HEK293T (cell line): ENCODE results near the gene C9orf85.

Experiments
- CTCF ChIA-PET: fragments of 350-600 bp; formaldehyde crosslinking; extraction: SDS; loops from one replicate; lab custom pipeline; 2021; ENCODE audit warnings: antibody characterized with exemption, inconsistent platforms; lab: Yijun Ruan, JAX
- POLR2A ChIA-PET: fragments of 350-600 bp; formaldehyde crosslinking; extraction: SDS; loops from one replicate; lab custom pipeline; 2020; ENCODE audit warnings: antibody characterized with exemption, inconsistent platforms; lab: Yijun Ruan, JAX
- DNase-seq: peaks from one replicate; pipeline ENCODE4 v3.0.0; 2012; ENCODE audit warnings: mixed read lengths; ENCODE audit errors: extremely low spot score
- ARNT ChIP-seq: fragments of 450-650 bp; IDR thresholded peaks from 2 replicates; pipeline ENCODE4 v1.6.1; 2017; ENCODE audit warnings: mild to moderate bottlenecking
- BHLHE40 ChIP-seq: fragments of 450-650 bp; IDR thresholded peaks from 2 replicates; pipeline ENCODE4 v1.6.1; 2016; ENCODE audit warnings: mild to moderate bottlenecking, moderate library complexity, borderline replicate concordance
- CTBP1 ChIP-seq: fragments of 450-650 bp; IDR thresholded peaks from 2 replicates; pipeline ENCODE4 v1.6.1; 2016; ENCODE audit warnings: borderline replicate concordance
- ELF4 ChIP-seq: fragments of 450-650 bp; IDR thresholded peaks from 2 replicates; pipeline ENCODE4 v1.6.1; 2017; ENCODE audit warnings: antibody characterized with exemption
- FOXA1 ChIP-seq: fragments of 450-650 bp; IDR thresholded peaks from 2 replicates; pipeline ENCODE4 v1.6.1; 2016; ENCODE audit warnings: mild to moderate bottlenecking
- FOXK2 ChIP-seq: fragments of 450-650 bp; IDR thresholded peaks from 2 replicates; pipeline ENCODE4 v1.6.1; 2016; ENCODE audit warnings: mild to moderate bottlenecking
- FOXM1 ChIP-seq: fragments of 450-650 bp; IDR thresholded peaks from 2 replicates; pipeline ENCODE4 v1.6.1; 2017; ENCODE audit warnings: mild to moderate bottlenecking, borderline replicate concordance
- HDGF ChIP-seq: fragments of 450-650 bp; IDR thresholded peaks from 2 replicates; pipeline ENCODE4 v1.6.1; 2017; ENCODE audit warnings: antibody characterized with exemption, borderline replicate concordance
- L3MBTL2 ChIP-seq: fragments of 450-650 bp; conservative IDR thresholded peaks from 2 replicates; pipeline ENCODE4 v1.6.1; 2016; ENCODE audit warnings: mild to moderate bottlenecking
- LEF1 ChIP-seq: fragments of 450-650 bp; IDR thresholded peaks from 2 replicates; pipeline ENCODE4 v1.6.1; 2017; ENCODE audit warnings: mild to moderate bottlenecking, borderline replicate concordance
- NFRKB ChIP-seq: fragments of 450-650 bp; IDR thresholded peaks from 2 replicates; pipeline ENCODE4 v1.6.1; 2016; ENCODE audit warnings: mild to moderate bottlenecking, moderate library complexity
- SP1 ChIP-seq: fragments of 450-650 bp; IDR thresholded peaks from 2 replicates; pipeline ENCODE4 v1.6.1; 2017
- SUZ12 ChIP-seq: fragments of 450-650 bp; IDR thresholded peaks from 2 replicates; pipeline ENCODE4 v1.6.1; 2016; ENCODE audit warnings: mild to moderate bottlenecking
- TARDBP ChIP-seq: fragments of 450-650 bp; IDR thresholded peaks from 2 replicates; pipeline ENCODE4 v1.6.1; 2016
- ZNF384 ChIP-seq: fragments of 450-650 bp; IDR thresholded peaks from 2 replicates; pipeline ENCODE4 v1.6.1; 2016
- TF ChIP-seq, protein P1 (sequence below): fragments of 450-650 bp; IDR thresholded peaks from 2 replicates; pipeline ENCODE4 v1.6.1; 2016

The C9orf85 gene

DNA sequence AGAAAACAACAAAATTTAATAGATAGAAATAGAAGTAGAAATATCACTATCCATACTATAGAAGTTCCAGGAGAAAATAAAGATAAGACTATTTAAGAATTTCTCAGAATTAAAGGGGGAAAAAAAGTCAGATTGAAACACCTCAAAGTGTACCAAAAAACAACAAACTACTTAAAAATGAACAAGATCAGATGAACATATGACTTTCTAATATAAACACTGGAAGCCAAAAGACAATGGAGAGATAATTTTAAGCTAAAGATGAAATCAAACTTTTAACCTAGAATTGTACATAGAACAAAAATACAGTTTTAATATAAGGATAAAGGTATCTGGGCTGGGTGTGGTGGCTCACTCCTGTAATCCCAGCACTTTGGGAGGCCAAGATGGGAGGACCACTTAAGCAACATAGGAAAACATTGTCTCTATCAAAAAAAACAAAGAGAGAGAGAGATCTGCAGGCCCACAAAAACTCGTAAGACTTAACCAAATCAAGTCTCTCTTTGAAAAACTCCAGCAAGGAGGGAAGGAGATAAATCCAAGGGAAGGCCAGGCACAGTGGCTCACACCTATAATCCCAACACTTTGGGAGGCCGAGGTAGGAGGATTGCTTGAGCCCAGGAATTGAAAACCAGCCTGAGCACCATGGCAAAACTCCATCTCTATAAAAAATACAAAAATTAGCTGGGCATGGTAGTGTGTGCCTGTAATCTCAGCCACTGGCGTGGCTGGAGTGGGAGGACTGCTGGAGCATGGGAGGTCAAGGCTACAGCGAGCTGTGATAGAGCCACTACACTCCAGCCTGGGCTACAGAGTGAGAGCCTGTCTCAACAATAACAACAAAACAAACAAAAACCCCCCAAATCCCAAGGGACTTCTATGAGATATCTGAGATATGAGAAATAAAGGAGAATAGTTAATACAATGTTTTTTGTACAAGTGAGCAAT lies 32.8 kb upstream of the C9orf85 start:
- no peak for DNase-seq
- CTCF ChIA-PET: no interaction called here
- POLR2A ChIA-PET: no interaction called here
- TF ChIP-seq ZNF384: no peak
- TF ChIP-seq FOXK2: no peak
- TF ChIP-seq NFRKB: no peak
- TF ChIP-seq LEF1: no peak
- no peak for TF ChIP-seq HDGF
- TF ChIP-seq L3MBTL2: no peak
- TF ChIP-seq FOXA1: no peak
- TF ChIP-seq ELF4: no peak
- no peak for TF ChIP-seq FOXM1
- TF ChIP-seq SP1: no peak

DNA sequence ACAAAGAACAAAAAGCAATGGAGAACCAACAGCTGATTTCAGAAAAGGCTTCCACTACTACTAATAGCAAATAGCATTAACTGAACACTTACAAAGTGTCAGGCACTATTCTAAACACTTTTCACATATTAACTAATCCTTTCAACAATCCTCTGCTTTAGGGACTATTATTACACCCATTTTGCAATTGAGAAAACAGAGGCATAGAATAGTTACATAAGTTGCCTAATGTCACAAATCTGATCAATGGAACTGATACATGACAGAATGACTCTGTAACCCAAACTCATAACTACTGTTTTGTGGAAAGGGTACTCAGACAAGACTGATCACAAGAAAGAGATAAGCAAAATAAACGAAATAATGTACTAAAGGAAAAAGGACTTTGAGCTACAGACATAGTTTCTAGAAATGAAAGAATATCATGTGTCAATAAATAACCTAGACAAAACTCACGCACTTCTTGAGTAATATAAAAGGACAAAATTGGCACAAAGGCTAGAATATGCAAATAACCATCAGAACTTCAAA lies 31.7 kb upstream of the C9orf85 start:
- POLR2A ChIA-PET: no interaction called here
- CTCF ChIA-PET: interaction anchor here (0.6 kb wide), 1 partner anchor 83 kb away, joined by 3 read pairs; no protein-coding TSS in a partner anchor
- TF ChIP-seq, protein P1, sequence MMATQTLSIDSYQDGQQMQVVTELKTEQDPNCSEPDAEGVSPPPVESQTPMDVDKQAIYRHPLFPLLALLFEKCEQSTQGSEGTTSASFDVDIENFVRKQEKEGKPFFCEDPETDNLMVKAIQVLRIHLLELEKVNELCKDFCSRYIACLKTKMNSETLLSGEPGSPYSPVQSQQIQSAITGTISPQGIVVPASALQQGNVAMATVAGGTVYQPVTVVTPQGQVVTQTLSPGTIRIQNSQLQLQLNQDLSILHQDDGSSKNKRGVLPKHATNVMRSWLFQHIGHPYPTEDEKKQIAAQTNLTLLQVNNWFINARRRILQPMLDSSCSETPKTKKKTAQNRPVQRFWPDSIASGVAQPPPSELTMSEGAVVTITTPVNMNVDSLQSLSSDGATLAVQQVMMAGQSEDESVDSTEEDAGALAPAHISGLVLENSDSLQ: no peak
- TF ChIP-seq HDGF: no peak
- TF ChIP-seq L3MBTL2: no peak
- no peak for TF ChIP-seq LEF1
- TF ChIP-seq SUZ12: no peak
- TF ChIP-seq BHLHE40: no peak
- no peak for TF ChIP-seq FOXA1
- TF ChIP-seq ARNT: no peak
- TF ChIP-seq FOXM1: no peak
- no peak for TF ChIP-seq FOXK2
- no peak for TF ChIP-seq ELF4
- no peak for TF ChIP-seq SP1
- no peak for TF ChIP-seq NFRKB
- TF ChIP-seq CTBP1: no peak
- TF ChIP-seq ZNF384: no peak
- no peak for TF ChIP-seq TARDBP
- DNase-seq: no peak

DNA sequence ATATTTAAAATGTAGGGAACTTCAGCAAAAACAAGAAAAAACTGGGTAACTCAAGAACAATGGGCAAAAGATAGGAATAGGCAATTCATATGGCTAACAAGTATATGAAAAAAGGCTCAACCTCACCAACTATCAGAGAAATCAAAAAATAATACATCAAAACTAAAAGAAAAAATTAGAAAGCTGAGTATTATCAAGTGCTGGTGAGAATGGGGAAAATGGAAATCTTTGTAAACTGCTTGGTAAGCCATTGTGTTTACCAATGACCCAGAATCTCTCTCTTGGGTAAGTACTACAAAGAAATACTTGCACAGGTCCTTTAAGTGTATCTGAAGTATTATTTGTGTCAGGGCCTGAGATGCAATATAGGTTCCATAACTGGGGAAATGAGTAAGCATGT lies 27.4 kb upstream of the C9orf85 start:
- DNase-seq: no peak
- ChIA-PET POLR2A (no interaction called here), CTCF (no interaction called here)
- no peak for TF ChIP-seq FOXM1
- TF ChIP-seq L3MBTL2: no peak
- no peak for TF ChIP-seq FOXA1
- no peak for TF ChIP-seq SUZ12
- no peak for TF ChIP-seq TARDBP
- no peak for TF ChIP-seq NFRKB
- no peak for TF ChIP-seq CTBP1
- TF ChIP-seq ELF4: no peak
- TF ChIP-seq, protein P1: no peak
- TF ChIP-seq SP1: no peak
- TF ChIP-seq HDGF: no peak
- no peak for TF ChIP-seq BHLHE40
- no peak for TF ChIP-seq LEF1
- TF ChIP-seq ARNT: no peak
- TF ChIP-seq ZNF384: no peak
- TF ChIP-seq FOXK2: no peak

DNA sequence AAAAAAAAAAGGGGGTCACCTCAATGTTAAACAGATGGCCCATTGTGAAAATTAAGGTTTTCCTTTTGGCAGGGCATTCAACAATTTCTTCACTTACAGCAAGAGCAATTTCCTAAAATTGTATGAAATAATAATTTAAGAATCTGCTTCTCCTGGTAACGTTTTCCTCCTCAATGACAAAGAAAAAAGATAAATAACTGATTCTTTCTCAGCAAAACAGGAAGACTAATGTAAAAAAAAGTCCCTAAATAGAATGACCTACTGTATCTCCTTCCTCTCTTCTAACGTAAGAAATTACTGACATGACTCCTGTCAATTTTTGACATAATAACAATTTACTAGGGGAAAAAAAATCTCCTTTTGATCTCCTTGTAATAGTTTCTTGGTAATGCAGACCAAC lies 26.0 kb upstream of the C9orf85 start:
- TF ChIP-seq CTBP1 (no peak), ARNT (no peak), SUZ12 (no peak), HDGF (no peak), ZNF384 (no peak), ELF4 (no peak)
- ChIA-PET CTCF (no interaction called here), POLR2A (no interaction called here)
- no peak for DNase-seq

DNA sequence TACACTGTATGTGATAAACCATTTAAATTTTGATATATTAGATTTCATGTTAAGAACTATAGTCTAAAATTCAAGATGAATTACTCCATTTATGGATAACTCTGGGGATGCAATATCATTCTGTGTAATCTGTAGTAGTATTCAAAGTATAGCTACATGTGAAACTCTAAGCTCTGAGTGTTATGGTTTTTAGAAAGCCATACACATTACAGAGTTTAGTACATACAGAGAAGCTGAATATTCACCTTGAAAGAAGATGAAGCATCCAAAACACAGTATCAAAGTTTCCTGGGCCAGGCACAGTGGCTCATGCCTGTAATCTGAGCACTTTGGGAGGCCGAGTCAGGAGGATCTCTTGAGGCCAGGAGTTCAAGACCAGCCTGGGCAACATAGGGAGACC lies 25.4 kb upstream of the C9orf85 start:
- ChIA-PET CTCF (interaction anchor here (0.9 kb wide), 1 partner anchor 11 kb away, joined by 3 read pairs; no protein-coding TSS in a partner anchor), POLR2A (no interaction called here)
- no peak for DNase-seq
- no peak for TF ChIP-seq CTBP1
- TF ChIP-seq ARNT: no peak
- no peak for TF ChIP-seq NFRKB
- no peak for TF ChIP-seq HDGF
- TF ChIP-seq ELF4: no peak
- no peak for TF ChIP-seq TARDBP
- TF ChIP-seq, protein P1: no peak
- TF ChIP-seq FOXA1: no peak
- TF ChIP-seq LEF1: no peak
- no peak for TF ChIP-seq SP1
- TF ChIP-seq FOXM1: no peak
- no peak for TF ChIP-seq FOXK2
- TF ChIP-seq L3MBTL2: no peak
